Measurements from ENCODE around the gene PUM2.

The PUM2 gene

GRCh38 chr2:20257411-20257810 lies 93.2 kb downstream of the PUM2 start:
- Histone ChIP-seq H3K4ac (ENCODE audit: low read depth in 1 of 2, low read length in 2 of 2) (no peak overlapping the region), H2BK120ac (ENCODE audit: low read depth, low read length) (no peak overlapping the region), H3K36me3 (ENCODE audit: control insufficient read depth in 1 of 2, insufficient read depth in 2 of 2, low read depth in 1 of 2, low read length in 2 of 2) (peaks cover 17 to 92% of the 10 kb centered on the region in 2 experiments), H2AFZ (ENCODE audit: low read depth, low read length) (no peak overlapping the region), H3K4me1 (ENCODE audit: control insufficient read depth, insufficient read depth, low read depth, low read length) (no peaks in the 10 kb centered on the region), H3K18ac (ENCODE audit: low read depth in 1 of 2, low read length in 2 of 2) (no peak overlapping the region), H3K79me1 (replicated peaks; ENCODE audit: low read length, poor library complexity, severe bottlenecking) (peaks cover 13% of the 10 kb centered on the region), H3K9ac (ENCODE audit: low read length) (no peak overlapping the region), H2BK15ac (ENCODE audit: low read depth, poor library complexity, severe bottlenecking) (no peak overlapping the region), H3K14ac (ENCODE audit: low read length in 2 of 2) (no peak overlapping the region), H3K4me2 (ENCODE audit: low read length, poor library complexity, severe bottlenecking) (no peak overlapping the region), H3K4me3 (ENCODE audit: insufficient read depth in 1 of 2, low read depth in 1 of 2, low read length in 2 of 2) (no peak overlapping the region), H3K27ac (ENCODE audit: low read length, poor library complexity, severe bottlenecking) (no peak overlapping the region), H3K27me3 (ENCODE audit: control insufficient read depth in 1 of 2, insufficient read depth in 1 of 2, low read length in 2 of 2) (no peaks in the 10 kb centered on the region), H3K23ac (ENCODE audit: low read length in 2 of 2) (no peak overlapping the region), H2AK5ac (ENCODE audit: low read length, severe bottlenecking) (no peak overlapping the region), H4K8ac (ENCODE audit: low read length) (no peak overlapping the region), H4K91ac (ENCODE audit: low read length) (no peak overlapping the region), H2BK5ac (ENCODE audit: low read depth, low read length, poor library complexity, severe bottlenecking) (no peak overlapping the region), H2BK12ac (ENCODE audit: low read length in 2 of 2) (no peak overlapping the region), H3K9me3 (ENCODE audit: control insufficient read depth, low read length) (no peaks in the 10 kb centered on the region)
- no peak for DNase-seq
- no CpG with 5 or more reads among the region's 1 CpG for WGBS

- Histone ChIP-seq H4K8ac (ENCODE audit: low read length) (no peak overlapping the region), H3K9ac (ENCODE audit: low read length) (no peak overlapping the region), H3K4ac (ENCODE audit: low read depth in 1 of 2, low read length in 2 of 2) (no peak overlapping the region), H3K4me1 (ENCODE audit: control insufficient read depth, insufficient read depth, low read depth, low read length) (no peaks in the 10 kb centered on the region), H3K79me1 (replicated peaks; ENCODE audit: low read length, poor library complexity, severe bottlenecking) (peaks cover 15% of the 10 kb centered on the region), H2BK120ac (ENCODE audit: low read depth, low read length) (no peak overlapping the region), H3K18ac (ENCODE audit: low read depth in 1 of 2, low read length in 2 of 2) (no peak overlapping the region), H3K14ac (ENCODE audit: low read length in 2 of 2) (no peak overlapping the region), H2AK5ac (ENCODE audit: low read length, severe bottlenecking) (no peak overlapping the region), H2BK15ac (ENCODE audit: low read depth, poor library complexity, severe bottlenecking) (no peak overlapping the region), H3K23ac (ENCODE audit: low read length in 2 of 2) (no peak overlapping the region), H3K9me3 (ENCODE audit: control insufficient read depth, low read length) (no peaks in the 10 kb centered on the region), H3K27ac (ENCODE audit: low read length, poor library complexity, severe bottlenecking) (no peak overlapping the region), H3K27me3 (ENCODE audit: control insufficient read depth in 1 of 2, insufficient read depth in 1 of 2, low read length in 2 of 2) (no peaks in the 10 kb centered on the region), H2BK12ac (ENCODE audit: low read length in 2 of 2) (no peak overlapping the region), H4K91ac (ENCODE audit: low read length) (no peak overlapping the region), H3K36me3 (ENCODE audit: control insufficient read depth in 1 of 2, insufficient read depth in 2 of 2, low read depth in 1 of 2, low read length in 2 of 2) (peaks cover 12 to 94% of the 10 kb centered on the region in 2 experiments), H2AFZ (ENCODE audit: low read depth, low read length) (no peak overlapping the region), H3K4me2 (ENCODE audit: low read length, poor library complexity, severe bottlenecking) (no peak overlapping the region), H3K4me3 (ENCODE audit: insufficient read depth in 1 of 2, low read depth in 1 of 2, low read length in 2 of 2) (no peak overlapping the region), H2BK5ac (ENCODE audit: low read depth, low read length, poor library complexity, severe bottlenecking) (no peak overlapping the region)
- 92% methylated on average over 4 of the region's 4 CpGs for WGBS
- DNase-seq = no peak
Observed at GRCh38 chr2:20254731-20255130, 95.9 kb downstream of the PUM2 start.

GRCh38 chr2:20250436-20250835 lies 100.2 kb downstream of the PUM2 start:
- Histone ChIP-seq H3K9ac (ENCODE audit: low read length) (no peak overlapping the region), H3K9me3 (ENCODE audit: control insufficient read depth, low read length) (no peaks in the 10 kb centered on the region), H3K27me3 (ENCODE audit: control insufficient read depth in 1 of 2, insufficient read depth in 1 of 2, low read length in 2 of 2) (no peaks in the 10 kb centered on the region), H2BK120ac (ENCODE audit: low read depth, low read length) (no peak overlapping the region), H3K27ac (ENCODE audit: low read length, poor library complexity, severe bottlenecking) (no peak overlapping the region), H2BK5ac (ENCODE audit: low read depth, low read length, poor library complexity, severe bottlenecking) (no peak overlapping the region), H3K79me1 (replicated peaks; ENCODE audit: low read length, poor library complexity, severe bottlenecking) (peaks cover 14% of the 10 kb centered on the region), H3K14ac (ENCODE audit: low read length in 2 of 2) (no peak overlapping the region), H4K91ac (ENCODE audit: low read length) (no peak overlapping the region), H4K8ac (ENCODE audit: low read length) (no peak overlapping the region), H2AK5ac (ENCODE audit: low read length, severe bottlenecking) (no peak overlapping the region), H3K23ac (ENCODE audit: low read length in 2 of 2) (no peak overlapping the region), H2BK15ac (ENCODE audit: low read depth, poor library complexity, severe bottlenecking) (no peak overlapping the region), H3K4me1 (ENCODE audit: control insufficient read depth, insufficient read depth, low read depth, low read length) (no peaks in the 10 kb centered on the region), H3K18ac (ENCODE audit: low read depth in 1 of 2, low read length in 2 of 2) (no peak overlapping the region), H2BK12ac (ENCODE audit: low read length in 2 of 2) (no peak overlapping the region), H3K4me2 (ENCODE audit: low read length, poor library complexity, severe bottlenecking) (no peak overlapping the region), H3K4ac (ENCODE audit: low read depth in 1 of 2, low read length in 2 of 2) (no peak overlapping the region), H3K4me3 (ENCODE audit: insufficient read depth in 1 of 2, low read depth in 1 of 2, low read length in 2 of 2) (no peak overlapping the region), H2AFZ (ENCODE audit: low read depth, low read length) (no peak overlapping the region), H3K36me3 (ENCODE audit: control insufficient read depth in 1 of 2, insufficient read depth in 2 of 2, low read depth in 1 of 2, low read length in 2 of 2) (peaks cover 22 to 91% of the 10 kb centered on the region in 2 experiments)
- no peak for DNase-seq

GRCh38 chr2:20249170-20249569 lies 101.5 kb downstream of the PUM2 start:
- H3K27ac ChIP-seq (ENCODE audit: low read length, poor library complexity, severe bottlenecking) = no peak overlapping the region
- H2AK5ac ChIP-seq (ENCODE audit: low read length, severe bottlenecking) = no peak overlapping the region
- H3K4me2 ChIP-seq (ENCODE audit: low read length, poor library complexity, severe bottlenecking) = no peak overlapping the region
- no peak overlapping the region for H2AFZ ChIP-seq (ENCODE audit: low read depth, low read length)
- no peak overlapping the region for H2BK5ac ChIP-seq (ENCODE audit: low read depth, low read length, poor library complexity, severe bottlenecking)
- H2BK12ac ChIP-seq (ENCODE audit: low read length in 2 of 2) = no peak overlapping the region
- no peak overlapping the region for H3K4ac ChIP-seq (ENCODE audit: low read depth in 1 of 2, low read length in 2 of 2)
- H3K18ac ChIP-seq (ENCODE audit: low read depth in 1 of 2, low read length in 2 of 2) = no peak overlapping the region
- no peak overlapping the region for H3K14ac ChIP-seq (ENCODE audit: low read length in 2 of 2)
- no peaks in the 10 kb centered on the region for H3K4me1 ChIP-seq (ENCODE audit: control insufficient read depth, insufficient read depth, low read depth, low read length)
- no peak overlapping the region for H3K9ac ChIP-seq (ENCODE audit: low read length)
- no peak overlapping the region for H4K8ac ChIP-seq (ENCODE audit: low read length)
- 84% methylated on average over 5 of the region's 6 CpGs for WGBS
- H3K9me3 ChIP-seq (ENCODE audit: control insufficient read depth, low read length) = no peaks in the 10 kb centered on the region
- H3K27me3 ChIP-seq (ENCODE audit: control insufficient read depth in 1 of 2, insufficient read depth in 1 of 2, low read length in 2 of 2) = no peaks in the 10 kb centered on the region
- H3K23ac ChIP-seq (ENCODE audit: low read length in 2 of 2) = no peak overlapping the region
- no peak for DNase-seq
- no peak overlapping the region for H2BK120ac ChIP-seq (ENCODE audit: low read depth, low read length)
- no peak overlapping the region for H3K4me3 ChIP-seq (ENCODE audit: insufficient read depth in 1 of 2, low read depth in 1 of 2, low read length in 2 of 2)
- H3K79me1 ChIP-seq (replicated peaks; ENCODE audit: low read length, poor library complexity, severe bottlenecking) = peaks cover 13% of the 10 kb centered on the region
- no peak overlapping the region for H2BK15ac ChIP-seq (ENCODE audit: low read depth, poor library complexity, severe bottlenecking)
- no peak overlapping the region for H4K91ac ChIP-seq (ENCODE audit: low read length)
- H3K36me3 ChIP-seq (ENCODE audit: control insufficient read depth in 1 of 2, insufficient read depth in 2 of 2, low read depth in 1 of 2, low read length in 2 of 2) = peaks cover 20 to 80% of the 10 kb centered on the region in 2 experiments
